ENCODE measurements around the gene IRS1. TPM values are rescaled to one million over a fixed set of nuclear protein-coding genes. Genes with fewer than 3 reads are reported as not detected.

IRS1 gene
- total and polyA plus RNA-seq, 12 donors = 10.0 to 55.7 (median 25.0) TPM

- intact Hi-C loops (cut with DNase I) = no loop called here
- 97 to 100% (median 99%) methylated on average over 3 of the region's 3 CpGs for WGBS, 4 donors
- no peak overlapping the region for H3K27ac ChIP-seq
Measured at GRCh38 chr2:226747288-226747687, 52.3 kb downstream of the IRS1 start.

GRCh38 chr2:226746196-226746800 lies 53.3 kb downstream of the IRS1 start:
- intact Hi-C loops (cut with DNase I) = no loop called here
- Histone ChIP-seq H3K4me1 (replicated peaks in 1 of 2) (peaks cover 17 to 51% of the 10 kb centered on the region in 2 donors), H3K9me3 (replicated peaks in 1 of 3) (no peaks in the 10 kb centered on the region), H3K36me3 (replicated peaks in 1 of 2) (no peaks in the 10 kb centered on the region), H3K27me3 (no peaks in the 10 kb centered on the region), H3K4me3 (no peak overlapping the region), H3K27ac (no peak overlapping the region)
- WGBS, 4 donors = 76 to 94% (median 81%) methylated on average over 1 of the region's 1 CpG
- no peak for DNase-seq
- TF ChIP-seq POLR2A (IDR thresholded peaks at IDR 0.05) (no peak), CTCF (IDR thresholded peaks at IDR 0.05) (no peak)

More at GRCh38 chr2:226747288-226747687, 52.3 kb downstream of the IRS1 start:
- Histone ChIP-seq H3K27me3 (no peaks in the 10 kb centered on the region), H3K4me3 (no peak overlapping the region), H3K9me3 (replicated peaks in 1 of 3) (no peaks in the 10 kb centered on the region), H3K36me3 (replicated peaks in 1 of 2) (no peaks in the 10 kb centered on the region), H3K4me1 (replicated peaks in 1 of 2) (peaks cover 11 to 45% of the 10 kb centered on the region in 2 donors)
- DNase-seq = no peak
- TF ChIP-seq CTCF (IDR thresholded peaks at IDR 0.05) = no peak
- TF ChIP-seq POLR2A (IDR thresholded peaks at IDR 0.05) = no peak

- no peak for DNase-seq
- H3K4me1 ChIP-seq (replicated peaks in 1 of 2) = peaks cover 17 to 67% of the 10 kb centered on the region in 2 donors
- no peak overlapping the region for H3K4me3 ChIP-seq
- WGBS, 4 donors = 90 to 99% (median 91%) methylated on average over 4 of the region's 4 CpGs
- TF ChIP-seq POLR2A (IDR thresholded peaks at IDR 0.05) = no peak
- no peak for TF ChIP-seq CTCF (IDR thresholded peaks at IDR 0.05)
- no peaks in the 10 kb centered on the region for H3K9me3 ChIP-seq (replicated peaks in 1 of 3)
- H3K27me3 ChIP-seq = no peaks in the 10 kb centered on the region
- H3K27ac ChIP-seq = no peak overlapping the region
- H3K36me3 ChIP-seq (replicated peaks in 1 of 2) = no peaks in the 10 kb centered on the region
- intact Hi-C loops (cut with DNase I) = no loop called here
Measured at GRCh38 chr2:226743915-226744314, 55.7 kb downstream of the IRS1 start.

GRCh38 chr2:226742347-226742746 lies 57.3 kb downstream of the IRS1 start:
- H3K27me3 ChIP-seq = no peaks in the 10 kb centered on the region
- intact Hi-C loops (cut with DNase I) = no loop called here
- H3K36me3 ChIP-seq (replicated peaks in 1 of 2) = no peaks in the 10 kb centered on the region
- no peaks in the 10 kb centered on the region for H3K9me3 ChIP-seq (replicated peaks in 1 of 3)
- WGBS, 4 donors = 12 to 39% (median 27%) methylated on average over 5 of the region's 5 CpGs
- peaks cover 17 to 64% of the 10 kb centered on the region in 2 donors for H3K4me1 ChIP-seq (replicated peaks in 1 of 2)
- TF ChIP-seq CTCF (IDR thresholded peaks at IDR 0.05) (no peak), POLR2A (IDR thresholded peaks at IDR 0.05) (no peak)
- H3K27ac ChIP-seq = peak overlapping the region in 4 of 5 donors; percentile 50 to 79 (median 72)
- no peak overlapping the region for H3K4me3 ChIP-seq
- peak; percentile 63 to 83 (median 72) for DNase-seq
